Measurements from ENCODE around the gene RNF31. TPM values are rescaled to one million over a fixed set of nuclear protein-coding genes. Genes with fewer than 3 reads are reported as not detected.

Gene RNF31
- total and polyA plus RNA-seq, 2 donors (not counting 3 experiments of a cell fraction or from before 2014, with no cell fraction given) = 32.3 to 69.7 TPM

DNA sequence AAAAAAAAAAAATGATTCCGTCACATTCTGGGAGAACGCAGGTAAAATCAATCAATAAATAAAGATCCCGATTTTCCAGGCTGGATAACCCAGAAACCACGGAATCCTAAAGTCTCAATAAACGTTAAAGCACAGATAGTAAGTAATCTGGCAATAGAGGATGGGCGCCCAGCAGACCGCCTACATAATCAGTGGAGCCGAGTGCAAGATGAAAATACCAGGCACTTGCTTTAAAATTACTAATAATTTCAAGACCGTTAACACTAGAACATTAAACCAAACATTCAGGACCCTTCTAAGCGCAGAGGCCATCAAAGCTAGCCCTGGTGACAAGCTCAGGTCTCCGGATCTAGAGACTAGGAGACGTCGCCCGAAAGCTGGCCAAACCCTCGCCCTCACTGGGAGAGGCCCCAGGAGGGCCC is 33.9 kb upstream of the RNF31 start:
- Histone ChIP-seq H3K4me3 (replicated peaks in 1 of 3; ENCODE audit: insufficient read depth in 1 of 3, low read depth in 1 of 3, low read length in 3 of 3) (peak overlapping the region; percentile 46 to 92 (median 84)), H3K36me3 (ENCODE audit: control insufficient read depth in 2 of 2, extremely low read depth in 1 of 2, insufficient read depth in 2 of 2, low read length in 2 of 2) (peaks cover 4 to 5% of the 10 kb centered on the region in 2 experiments), H3K27me3 (ENCODE audit: control insufficient read depth in 2 of 2, insufficient read depth in 2 of 2, low read length in 2 of 2) (no peaks in the 10 kb centered on the region), H3K27ac (ENCODE audit: insufficient read depth, low read depth, low read length) (peak overlapping the region; percentile 88), H2AFZ (ENCODE audit: low read depth, low read length) (peak overlapping the region; percentile 97), H3K79me2 (ENCODE audit: control insufficient read depth, insufficient read depth, low read length) (no peaks in the 10 kb centered on the region), H3K9me1 (replicated peaks; ENCODE audit: control insufficient read depth, extremely low read depth, insufficient read depth, low read length) (no peaks in the 10 kb centered on the region), H3K9ac (replicated peaks; ENCODE audit: extremely low read depth, insufficient read depth, low read length) (peak overlapping the region; percentile 88), H3K4me1 (ENCODE audit: control insufficient read depth, extremely low read depth, insufficient read depth, low read length) (peaks cover 18% of the 10 kb centered on the region), H3K9me3 (replicated peaks; ENCODE audit: control insufficient read depth, insufficient read depth, low read length) (no peaks in the 10 kb centered on the region), H4K20me1 (replicated peaks; ENCODE audit: control insufficient read depth, extremely low read depth, insufficient read depth, low read length) (no peaks in the 10 kb centered on the region), H3K4me2 (ENCODE audit: insufficient read depth, low read length) (peak overlapping the region; percentile 90)
- intact Hi-C loops (cut with micrococcal nuclease) (loop anchor here (5.0 kb wide), 1 partner anchor 1181 kb away; no protein-coding TSS in a partner anchor), dilution Hi-C loops (cut with MboI; ENCODE audit: extremely low pct_ligation_motif_present, low sequenced_read_pairs) (no loop called here)
- no peak for DNase-seq (ENCODE audit: low read depth, low spot score)
- FAIRE-seq = peak; percentile 21
- TF ChIP-seq, protein P1, sequence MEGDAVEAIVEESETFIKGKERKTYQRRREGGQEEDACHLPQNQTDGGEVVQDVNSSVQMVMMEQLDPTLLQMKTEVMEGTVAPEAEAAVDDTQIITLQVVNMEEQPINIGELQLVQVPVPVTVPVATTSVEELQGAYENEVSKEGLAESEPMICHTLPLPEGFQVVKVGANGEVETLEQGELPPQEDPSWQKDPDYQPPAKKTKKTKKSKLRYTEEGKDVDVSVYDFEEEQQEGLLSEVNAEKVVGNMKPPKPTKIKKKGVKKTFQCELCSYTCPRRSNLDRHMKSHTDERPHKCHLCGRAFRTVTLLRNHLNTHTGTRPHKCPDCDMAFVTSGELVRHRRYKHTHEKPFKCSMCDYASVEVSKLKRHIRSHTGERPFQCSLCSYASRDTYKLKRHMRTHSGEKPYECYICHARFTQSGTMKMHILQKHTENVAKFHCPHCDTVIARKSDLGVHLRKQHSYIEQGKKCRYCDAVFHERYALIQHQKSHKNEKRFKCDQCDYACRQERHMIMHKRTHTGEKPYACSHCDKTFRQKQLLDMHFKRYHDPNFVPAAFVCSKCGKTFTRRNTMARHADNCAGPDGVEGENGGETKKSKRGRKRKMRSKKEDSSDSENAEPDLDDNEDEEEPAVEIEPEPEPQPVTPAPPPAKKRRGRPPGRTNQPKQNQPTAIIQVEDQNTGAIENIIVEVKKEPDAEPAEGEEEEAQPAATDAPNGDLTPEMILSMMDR (IDR thresholded peaks at IDR 0.05; ENCODE audit: extremely low read depth in 1 of 2, insufficient read depth in 1 of 2, low read depth in 1 of 2, low read length in 2 of 2) = no peak
- TF ChIP-seq POLR2AphosphoS5 (IDR thresholded peaks at IDR 0.05; ENCODE audit: insufficient read depth, low read depth, low read length) (no peak), EZH2 (IDR thresholded peaks at IDR 0.05; ENCODE audit: borderline replicate concordance, low read depth, low read length, severe bottlenecking) (no peak), JUN (IDR thresholded peaks at IDR 0.05; ENCODE audit: borderline replicate concordance, insufficient read depth, insufficient read length, low read depth) (no peak), MAX (IDR thresholded peaks at IDR 0.05; ENCODE audit: insufficient read depth, insufficient read length) (no peak), MYC (IDR thresholded peaks at IDR 0.05; ENCODE audit: low read depth, low read length) (no peak), POLR2A (IDR thresholded peaks at IDR 0.05; ENCODE audit: low read depth, low read length) (no peak), GATA2 (IDR thresholded peaks at IDR 0.05; ENCODE audit: insufficient read depth, insufficient read length, low read depth, low read length) (no peak), FOS (IDR thresholded peaks at IDR 0.05; ENCODE audit: borderline replicate concordance, insufficient read depth, low read length) (no peak)
- POLR2A ChIA-PET = interaction anchor here (2.0 to 2.3 kb wide), 2 partner anchors 19 to 33 kb away, joined by 11 to 13 read pairs; partner anchors contain the start of genes PCK2 and PSME2
- BruUV-seq (replicated peaks) = no TSS peak
- CTCF ChIA-PET = interaction anchor here (1.5 to 2.9 kb wide), 6 partner anchors 19 to 56 kb away, joined by 5 to 27 read pairs (median 12); partner anchors contain the start of genes EMC9, IRF9 and PCK2
